IgD-negative memory B cell (primary cell): Measurements from ENCODE around the gene ZNF169. TPM values are rescaled to one million over a fixed set of nuclear protein-coding genes. Genes with fewer than 3 reads are reported as not detected.
"Not testable (repeated sequence)": the region's sequence is repeated elsewhere in the genome, so short reads cannot be mapped to it uniquely, and the experiment has no call there.

Source experiments
- H3K27ac Mint-ChIP-seq, 3 donors: one replicate each; pipeline ENCODE4 v1.8.0; 2020 to 2022; ENCODE audit warnings: mild to moderate bottlenecking in 3 of 3, mixed read lengths in 3 of 3, moderate library complexity in 1 of 3
- H3K27me3 Mint-ChIP-seq: one replicate; pipeline ENCODE4 v1.8.0; 2021; ENCODE audit warnings: mixed read lengths
- H3K36me3 Mint-ChIP-seq: one replicate; pipeline ENCODE4 v1.8.0; 2020; ENCODE audit warnings: mild to moderate bottlenecking, mixed read lengths
- H3K4me1 Mint-ChIP-seq, 3 donors: one replicate each; pipeline ENCODE4 v1.8.0; 2020 to 2022; ENCODE audit warnings: mixed read lengths in 3 of 3, mild to moderate bottlenecking in 1 of 3
- H3K4me3 Mint-ChIP-seq, 4 donors: one replicate each; pipeline ENCODE4 v1.8.0; 2020 to 2022; ENCODE audit warnings: mild to moderate bottlenecking in 4 of 4, mixed read lengths in 4 of 4, moderate library complexity in 3 of 4
- H3K9me3 Mint-ChIP-seq, 3 donors: one replicate each; pipeline ENCODE4 v1.8.0; 2020 to 2021; ENCODE audit warnings: mixed read lengths in 3 of 3, mild to moderate bottlenecking in 1 of 3
- polyA plus RNA-seq: library from polyadenylated mRNA; unstranded; fragments of 300-500 nt; fragmentation: Illumina TruSeq; gene quantifications from one replicate; pipeline ENCODE4 v1.2.3, GENCODE V29; 2021

Gene ZNF169
- polyA plus RNA-seq, 1 donor from 2014 or later, result 3.2 TPM

- H3K4me3 Mint-ChIP-seq, result peak overlapping the region in 1 of 4 donors; percentile 8
- no peaks in the 10 kb centered on the region for H3K27me3 Mint-ChIP-seq
- peaks cover 8% of the 10 kb centered on the region for H3K36me3 Mint-ChIP-seq
- peaks cover 15 to 28% (median 17%) of the 10 kb centered on the region in 3 donors for H3K4me1 Mint-ChIP-seq
- peaks cover 0 to 5% (median 0%) of the 10 kb centered on the region in 3 donors for H3K9me3 Mint-ChIP-seq
- H3K27ac Mint-ChIP-seq, result no peak overlapping the region
Observed at GRCh38 chr9:94269264-94269663, 10.2 kb downstream of the ZNF169 start.

GRCh38 chr9:94270009-94270408 lies 10.9 kb downstream of the ZNF169 start:
- H3K27ac Mint-ChIP-seq, result no peak overlapping the region
- peak overlapping the region in 1 of 4 donors; percentile 22 for H3K4me3 Mint-ChIP-seq
- no peaks in the 10 kb centered on the region for H3K27me3 Mint-ChIP-seq
- H3K9me3 Mint-ChIP-seq, result peaks cover 0 to 5% (median 0%) of the 10 kb centered on the region in 3 donors
- peaks cover 10 to 23% (median 17%) of the 10 kb centered on the region in 3 donors for H3K4me1 Mint-ChIP-seq
- H3K36me3 Mint-ChIP-seq, result peaks cover 8% of the 10 kb centered on the region

GRCh38 chr9:94277029-94277428 lies 17.9 kb downstream of the ZNF169 start:
- Mint-ChIP-seq H3K36me3 (peaks cover 34% of the 10 kb centered on the region), H3K4me1 (peaks cover 6 to 20% (median 13%) of the 10 kb centered on the region in 3 donors)
- not testable (repeated sequence) for H3K27ac Mint-ChIP-seq, H3K9me3 Mint-ChIP-seq, H3K27me3 Mint-ChIP-seq, H3K4me3 Mint-ChIP-seq

- Mint-ChIP-seq H3K4me1 (peaks cover under 1 to 11% (median 6%) of the 10 kb centered on the region in 3 donors), H3K4me3 (no peak overlapping the region), H3K27ac (no peak overlapping the region), H3K27me3 (no peaks in the 10 kb centered on the region), H3K36me3 (peaks cover 34% of the 10 kb centered on the region), H3K9me3 (peaks cover 0 to 6% (median 2%) of the 10 kb centered on the region in 3 donors)
Observed at GRCh38 chr9:94277885-94278536, 18.9 kb downstream of the ZNF169 start.

- Mint-ChIP-seq H3K4me1 (peaks cover 0 to 1% (median under 1%) of the 10 kb centered on the region in 3 donors), H3K4me3 (no peak overlapping the region), H3K9me3 (peaks cover 0 to 6% (median 2%) of the 10 kb centered on the region in 3 donors), H3K27me3 (no peaks in the 10 kb centered on the region), H3K27ac (no peak overlapping the region), H3K36me3 (peaks cover 33% of the 10 kb centered on the region)
Observed at GRCh38 chr9:94280409-94280989, 21.4 kb downstream of the ZNF169 start.

GRCh38 chr9:94281101-94281500 lies 22.0 kb downstream of the ZNF169 start:
- Mint-ChIP-seq H3K27me3 (no peaks in the 10 kb centered on the region), H3K36me3 (peaks cover 29% of the 10 kb centered on the region), H3K27ac (no peak overlapping the region), H3K4me3 (no peak overlapping the region), H3K4me1 (no peaks in the 10 kb centered on the region), H3K9me3 (peaks cover 0 to 6% (median 2%) of the 10 kb centered on the region in 3 donors)

GRCh38 chr9:94286116-94286515 lies 27.0 kb downstream of the ZNF169 start:
- Mint-ChIP-seq H3K27me3 (no peaks in the 10 kb centered on the region), H3K27ac (peak overlapping the region in 1 of 3 donors; percentile 59), H3K4me1 (peaks cover 0 to 1% (median 0%) of the 10 kb centered on the region in 3 donors), H3K36me3 (peaks cover 17% of the 10 kb centered on the region), H3K4me3 (no peak overlapping the region), H3K9me3 (peaks cover 0 to under 1% (median under 1%) of the 10 kb centered on the region in 3 donors)

GRCh38 chr9:94287877-94288513 lies 28.9 kb downstream of the ZNF169 start:
- Mint-ChIP-seq H3K27me3 (no peaks in the 10 kb centered on the region), H3K4me1 (peaks cover 0 to 1% (median 0%) of the 10 kb centered on the region in 3 donors), H3K36me3 (peaks cover 17% of the 10 kb centered on the region), H3K27ac (no peak overlapping the region), H3K9me3 (peaks cover 0 to 4% (median 2%) of the 10 kb centered on the region in 3 donors), H3K4me3 (peak overlapping the region in 2 of 4 donors; percentile 28 to 60)

- no peaks in the 10 kb centered on the region for H3K27me3 Mint-ChIP-seq
Observed at GRCh38 chr9:94289691-94290090, 30.6 kb downstream of the ZNF169 start.

GRCh38 chr9:94298949-94299599 lies 40.0 kb downstream of the ZNF169 start:
- H3K27ac Mint-ChIP-seq, result no peak overlapping the region
- H3K4me3 Mint-ChIP-seq, result no peak overlapping the region
- H3K4me1 Mint-ChIP-seq, result no peaks in the 10 kb centered on the region
- H3K27me3 Mint-ChIP-seq, result no peaks in the 10 kb centered on the region
- H3K9me3 Mint-ChIP-seq, result no peaks in the 10 kb centered on the region
- H3K36me3 Mint-ChIP-seq, result peaks cover 17% of the 10 kb centered on the region

More at GRCh38 chr9:94289691-94290090, 30.6 kb downstream of the ZNF169 start:
- Mint-ChIP-seq H3K4me1 (peaks cover 0 to 1% (median 0%) of the 10 kb centered on the region in 3 donors), H3K4me3 (no peak overlapping the region), H3K27ac (no peak overlapping the region), H3K36me3 (peaks cover 17% of the 10 kb centered on the region), H3K9me3 (peaks cover 0 to 4% (median 2%) of the 10 kb centered on the region in 3 donors)

GRCh38 chr9:94300470-94301301 lies 41.6 kb downstream of the ZNF169 start:
- Mint-ChIP-seq H3K27ac (no peak overlapping the region), H3K4me1 (no peaks in the 10 kb centered on the region), H3K36me3 (peaks cover 17% of the 10 kb centered on the region), H3K9me3 (no peaks in the 10 kb centered on the region), H3K27me3 (no peaks in the 10 kb centered on the region), H3K4me3 (no peak overlapping the region)

GRCh38 chr9:94301583-94301982 lies 42.5 kb downstream of the ZNF169 start:
- H3K27me3 Mint-ChIP-seq, result no peaks in the 10 kb centered on the region
- H3K4me1 Mint-ChIP-seq, result no peaks in the 10 kb centered on the region
- H3K36me3 Mint-ChIP-seq, result peaks cover 13% of the 10 kb centered on the region
- no peaks in the 10 kb centered on the region for H3K9me3 Mint-ChIP-seq
- no peak overlapping the region for H3K4me3 Mint-ChIP-seq
- no peak overlapping the region for H3K27ac Mint-ChIP-seq

- Mint-ChIP-seq H3K36me3 (peaks cover 9% of the 10 kb centered on the region), H3K4me1 (no peaks in the 10 kb centered on the region), H3K27me3 (no peaks in the 10 kb centered on the region), H3K9me3 (no peaks in the 10 kb centered on the region), H3K4me3 (no peak overlapping the region), H3K27ac (peak overlapping the region in 1 of 3 donors; percentile 1)
Observed at GRCh38 chr9:94302426-94302825, 43.3 kb downstream of the ZNF169 start.

- Mint-ChIP-seq H3K27ac (no peak overlapping the region), H3K4me3 (no peak overlapping the region), H3K4me1 (no peaks in the 10 kb centered on the region), H3K36me3 (peaks cover 9% of the 10 kb centered on the region), H3K27me3 (no peaks in the 10 kb centered on the region), H3K9me3 (no peaks in the 10 kb centered on the region)
Observed at GRCh38 chr9:94303321-94303720, 44.2 kb downstream of the ZNF169 start.
